H1 (cell line): Measurements from ENCODE around the gene CRYBG1. TPM values are rescaled to one million over a fixed set of nuclear protein-coding genes. Genes with fewer than 3 reads are reported as not detected.

ENCODE experiments used
- CTCF ChIA-PET: fragments of 300-600 bp; sonication (Branson Sonifier 250); formaldehyde crosslinking; loops from one replicate; lab custom pipeline; 2021; ENCODE audit not compliant: partially characterized antibody; lab: Charles Lee
- POLR2A ChIA-PET: fragments of 300-600 bp; sonication (Branson Sonifier 250); formaldehyde crosslinking; loops from one replicate; lab custom pipeline; 2021; ENCODE audit warnings: inconsistent platforms; ENCODE audit not compliant: partially characterized antibody; lab: Charles Lee
- DNase-seq, 2 experiments: peaks; one replicate each; pipeline versions ENCODE4 v3.0.0 to v3.0.0-alpha.2; 2010 to 2022; ENCODE audit warnings: low spot score in 2 of 2, low read depth in 1 of 2, mixed read lengths in 1 of 2
- FAIRE-seq: peaks from 2 replicates; lab custom pipeline; 2011; peaks lifted over from hg19 to GRCh38; lab: Jason Lieb, UNC
- H2AFZ ChIP-seq: 2 replicates; pipeline ENCODE4 v1.8.1; 2012; ENCODE audit warnings: low read length, inconsistent platforms
- H2AK5ac ChIP-seq: 2 replicates; pipeline ENCODE4 v1.6.1; 2013; ENCODE audit warnings: low read depth, low read length
- H2BK120ac ChIP-seq: replicated peaks from 2 replicates; pipeline ENCODE3; 2013; ENCODE audit warnings: low read depth, low read length, inconsistent platforms
- H2BK12ac ChIP-seq: 2 replicates; pipeline ENCODE4 v1.6.1; 2013; ENCODE audit warnings: low read depth, low read length
- H2BK15ac ChIP-seq: 2 replicates; pipeline ENCODE4 v1.6.1; 2013; ENCODE audit warnings: low read length
- H2BK20ac ChIP-seq: 2 replicates; pipeline ENCODE4 v1.6.1; 2013; ENCODE audit warnings: low read length
- H2BK5ac ChIP-seq: 2 replicates; pipeline ENCODE4 v1.6.1; 2013; ENCODE audit warnings: low read depth, low read length
- H3K14ac ChIP-seq: 2 replicates; pipeline ENCODE4 v1.6.1; 2013; ENCODE audit warnings: inconsistent platforms; ENCODE audit not compliant: insufficient read length
- H3K18ac ChIP-seq: 2 replicates; pipeline ENCODE4 v1.6.1; 2013; ENCODE audit warnings: low read length; ENCODE audit errors: extremely low read depth
- H3K23ac ChIP-seq: 2 replicates; pipeline ENCODE4 v1.6.1; 2013; ENCODE audit warnings: inconsistent platforms; ENCODE audit not compliant: insufficient read length
- H3K23me2 ChIP-seq: 2 replicates; pipeline ENCODE4 v1.6.1; 2013; ENCODE audit warnings: low read depth, low read length
- H3K27ac ChIP-seq: 2 replicates; pipeline ENCODE4 v1.6.1; 2011; ENCODE audit warnings: low read depth, low read length, inconsistent platforms
- H3K27me3 ChIP-seq, 4 experiments: replicated peaks in 1 of 4; 1 replicate in 1 of 4; 2 replicates in 3 of 4; pipeline versions ENCODE4 v1.6.1 to v1.8.1; 2011 to 2013; ENCODE audit warnings: low read length in 3 of 4, mild to moderate bottlenecking in 3 of 4, inconsistent platforms in 2 of 4, mixed read lengths in 2 of 4, moderate library complexity in 1 of 4; ENCODE audit not compliant: control insufficient read depth in 3 of 4, insufficient read depth in 3 of 4; ENCODE audit errors: extremely low read depth in 1 of 4
- H3K36me3 ChIP-seq, 4 experiments: 2 replicates each; pipeline versions ENCODE4 v1.6.1 to v1.8.1; 2011 to 2013; ENCODE audit warnings: mild to moderate bottlenecking in 4 of 4, low read length in 3 of 4, moderate library complexity in 2 of 4, control low read depth in 1 of 4, inconsistent platforms in 1 of 4; ENCODE audit not compliant: insufficient read depth in 4 of 4, control insufficient read depth in 2 of 4
- H3K4ac ChIP-seq: replicated peaks from 2 replicates; pipeline ENCODE3; 2013; ENCODE audit warnings: low read length, low read depth, mixed read lengths, inconsistent platforms; ENCODE audit not compliant: insufficient read length
- H3K4me1 ChIP-seq, 4 experiments: replicated peaks in 1 of 4; 1 replicate in 1 of 4; 2 replicates in 3 of 4; pipeline versions ENCODE4 v1.6.1 to v1.8.1; 2011 to 2013; ENCODE audit warnings: low read length in 3 of 4, inconsistent platforms in 2 of 4, mixed read lengths in 1 of 4; ENCODE audit not compliant: insufficient read depth in 4 of 4, control insufficient read depth in 3 of 4
- H3K4me2 ChIP-seq, 2 experiments: 2 replicates each; pipeline versions ENCODE4 v1.6.1 to v1.8.1; 2011 to 2013; ENCODE audit warnings: low read depth in 2 of 2, low read length in 2 of 2, control low read depth in 1 of 2, inconsistent platforms in 1 of 2, mild to moderate bottlenecking in 1 of 2; ENCODE audit not compliant: insufficient read depth in 1 of 2
- H3K4me3 ChIP-seq, 4 experiments: fragments of 200-600, 300-600 bp in 1 of 4; sonication (generic), shearing (Covaris generic), sonication (Bioruptor Twin) in 1 of 4; 2 replicates each; pipeline versions ENCODE4 v1.5.1 to v1.8.1; 2011 to 2016; ENCODE audit warnings: low read length in 4 of 4, low read depth in 3 of 4, control low read depth in 2 of 4, inconsistent platforms in 2 of 4, mild to moderate bottlenecking in 2 of 4, mixed read lengths in 1 of 4, moderate library complexity in 1 of 4; ENCODE audit not compliant: insufficient read depth in 2 of 4; ENCODE audit errors: extremely low read depth in 1 of 4
- H3K56ac ChIP-seq: replicated peaks from 2 replicates; pipeline ENCODE3; 2013; ENCODE audit warnings: low read depth, mild to moderate bottlenecking, mixed read lengths, low read length, inconsistent platforms; ENCODE audit not compliant: insufficient read length
- H3K79me1 ChIP-seq: 2 replicates; pipeline ENCODE4 v1.6.1; 2013; ENCODE audit warnings: low read depth, low read length, control low read depth
- H3K79me2 ChIP-seq, 2 experiments: 2 replicates each; pipeline versions ENCODE4 v1.6.1 to v1.8.1; 2012 to 2013; ENCODE audit warnings: low read length in 2 of 2, mild to moderate bottlenecking in 2 of 2, inconsistent platforms in 1 of 2; ENCODE audit not compliant: insufficient read depth in 2 of 2, control insufficient read depth in 1 of 2
- H3K9ac ChIP-seq, 4 experiments: replicated peaks in 1 of 4; 1 replicate in 1 of 4; 2 replicates in 3 of 4; pipeline versions ENCODE4 v1.6.1 to v1.8.1; 2011 to 2013; ENCODE audit warnings: low read depth in 3 of 4, low read length in 3 of 4, control low read depth in 2 of 4, mild to moderate bottlenecking in 2 of 4, moderate library complexity in 2 of 4, inconsistent platforms in 1 of 4; ENCODE audit errors: extremely low read depth in 1 of 4
- H3K9me3 ChIP-seq, 2 experiments: 2 replicates each; pipeline versions ENCODE4 v1.6.1 to v1.8.1; 2012 to 2013; ENCODE audit warnings: mild to moderate bottlenecking in 2 of 2, moderate library complexity in 2 of 2, control low read depth in 1 of 2, inconsistent platforms in 1 of 2, low read depth in 1 of 2, low read length in 1 of 2, mixed read lengths in 1 of 2; ENCODE audit not compliant: insufficient read depth in 2 of 2
- H4K20me1 ChIP-seq, 2 experiments: replicated peaks in 1 of 2; 2 replicates each; pipeline versions ENCODE3 to v1.8.1; 2011 to 2013; ENCODE audit warnings: inconsistent platforms in 2 of 2, low read length in 2 of 2, mild to moderate bottlenecking in 1 of 2; ENCODE audit not compliant: insufficient read depth in 2 of 2, control insufficient read depth in 1 of 2
- H4K5ac ChIP-seq: 2 replicates; pipeline ENCODE4 v1.6.1; 2013; ENCODE audit warnings: low read length, low read depth, mixed read lengths, inconsistent platforms; ENCODE audit not compliant: insufficient read length
- H4K8ac ChIP-seq: 2 replicates; pipeline ENCODE4 v1.8.0; 2013; ENCODE audit warnings: mild to moderate bottlenecking, moderate library complexity, low read length, inconsistent platforms; ENCODE audit not compliant: insufficient read depth; ENCODE audit errors: extremely low read depth
- H4K91ac ChIP-seq: replicated peaks from 2 replicates; pipeline ENCODE3; 2013; ENCODE audit warnings: low read length, mixed read lengths, inconsistent platforms; ENCODE audit not compliant: insufficient read length
- CHD1 ChIP-seq: IDR thresholded peaks from 2 replicates; pipeline ENCODE4 v1.6.1; 2012; ENCODE audit warnings: low read depth, low read length, improper control_type of control experiment
- CHD2 ChIP-seq: IDR thresholded peaks from 2 replicates; pipeline ENCODE4 v1.6.1; 2012; ENCODE audit warnings: low read length, improper control_type of control experiment
- CTBP2 ChIP-seq: IDR thresholded peaks from 2 replicates; pipeline ENCODE4 v1.7.0; 2011; ENCODE audit warnings: borderline replicate concordance, mild to moderate bottlenecking, moderate library complexity, mixed read lengths, low read length; ENCODE audit not compliant: insufficient read depth, insufficient read length
- MAFK ChIP-seq: IDR thresholded peaks from 2 replicates; pipeline ENCODE4 v1.6.1; 2012; ENCODE audit warnings: low read depth, mild to moderate bottlenecking, improper control_type of control experiment, low read length
- POLR2A ChIP-seq, 2 experiments: IDR thresholded peaks; 1 replicate in 1 of 2; 2 replicates in 1 of 2; pipeline ENCODE4 v1.6.1; 2011; ENCODE audit warnings: low read depth in 2 of 2, low read length in 2 of 2, mild to moderate bottlenecking in 2 of 2; ENCODE audit errors: control extremely low read depth in 1 of 2
- RNF2 ChIP-seq: fragments of 200-900, 300-1000 bp; sonication (generic); IDR thresholded peaks from 2 replicates; pipeline ENCODE4 v1.7.1; 2016; ENCODE audit warnings: borderline replicate concordance, low read depth, mild to moderate bottlenecking, antibody characterized with exemption, low read length; ENCODE audit not compliant: poor library complexity, severe bottlenecking; ENCODE audit errors: missing control alignments
- SIN3A ChIP-seq, 2 experiments: IDR thresholded peaks in 1 of 2; conservative IDR thresholded peaks in 1 of 2; 2 replicates each; pipeline ENCODE4 v1.6.1; 2011 to 2012; ENCODE audit warnings: low read length in 2 of 2, improper control_type of control experiment in 1 of 2, low read depth in 1 of 2, mild to moderate bottlenecking in 1 of 2
- SP4 ChIP-seq: IDR thresholded peaks from 2 replicates; pipeline ENCODE4 v1.6.1; 2012; ENCODE audit warnings: low read length, inconsistent platforms
- TAF7 ChIP-seq: optimal IDR thresholded peaks from 2 replicates; pipeline ENCODE3; 2011; ENCODE audit warnings: low read depth, mild to moderate bottlenecking, inconsistent platforms, low read length, moderate library complexity, borderline replicate concordance
- TEAD4 ChIP-seq: IDR thresholded peaks from 2 replicates; pipeline ENCODE4 v1.6.1; 2012; ENCODE audit warnings: low read depth, low read length, inconsistent platforms, mixed read lengths
- ZNF274 ChIP-seq: IDR thresholded peaks from 2 replicates; pipeline ENCODE4 v1.7.0; 2012; ENCODE audit warnings: low read length, borderline replicate concordance; ENCODE audit errors: extremely low read depth
- WGBS, 2 experiments: shearing (Covaris generic) in 1 of 2; methylation state at CpG; one replicate each; pipeline versions ENCODE4 v1.1.6 to v1.1.7; 2013 to 2015; ENCODE audit warnings: low lambda C conversion rate in 2 of 2, mixed read lengths in 2 of 2, inconsistent platforms in 1 of 2, low coverage in 1 of 2, missing lambda C conversion rate in 1 of 2; ENCODE audit not compliant: insufficient replicate concordance in 2 of 2, insufficient coverage in 1 of 2, insufficient read length in 1 of 2; ENCODE audit errors: extremely low coverage in 1 of 2, missing lambda C conversion rate in 1 of 2; 5-methylcytosine and 5-hydroxymethylcytosine counted together
- polyA plus RNA-seq, 7 experiments: library from polyadenylated mRNA; depleted of rRNA in 3 of 7; stranded (reverse) in 5 of 7; unstranded in 2 of 7; fragments of >200 nt in 5 of 7; fragments of 200-250 nt in 2 of 7; gene quantifications; 1 replicate in 5 of 7; 2 replicates in 1 of 7; 4 replicates in 1 of 7; pipeline versions ENCODE4 v1.2.1 to v1.2.3, GENCODE V29; 2011 to 2013; ENCODE audit warnings: missing spikeins in 2 of 7, mixed read lengths in 2 of 7
- total RNA-seq: library from RNA; stranded (reverse); fragmentation: NEBNext Ultra II Directional; extraction: Animal tissue kit (Norgen Biotek cat#: 25700); gene quantifications from 2 replicates; pipeline ENCODE4 v1.2.1, GENCODE V29; 2021
- TF ChIP-seq, protein P1 (sequence below): IDR thresholded peaks from 2 replicates; pipeline ENCODE4 v1.6.1; 2012; ENCODE audit warnings: low read length, inconsistent platforms

The CRYBG1 gene
- total and polyA plus RNA-seq, 2 of the 8 experiments (the other 6 are each of a cell fraction or from before 2014, with no cell fraction given), result 2.2 to 11.6 TPM

DNA sequence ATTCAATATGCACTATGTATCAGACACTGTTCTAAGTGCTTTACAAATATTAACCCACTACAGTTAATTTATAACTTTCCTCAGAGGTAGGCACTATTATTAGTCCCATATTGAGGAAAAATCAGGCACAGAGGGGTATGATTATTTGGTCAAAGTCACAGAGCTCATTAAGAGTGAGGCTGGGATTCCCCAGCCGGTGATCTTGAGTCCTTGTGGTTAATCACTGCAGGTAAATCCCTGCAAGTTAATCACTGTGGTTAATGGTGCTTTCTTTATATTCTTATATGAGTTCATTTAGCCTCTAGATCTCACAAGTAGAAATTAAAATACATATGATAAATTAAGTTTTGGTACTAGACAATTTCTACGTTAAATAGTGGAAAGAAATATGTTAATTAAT, 9.2 kb downstream of the CRYBG1 start:
- H3K4me1 ChIP-seq, result peaks cover 0 to 4% (median 0%) of the 10 kb centered on the region in 4 experiments; a peak in 2 of 7 replicates
- H3K18ac ChIP-seq, result no peak overlapping the region
- H3K79me1 ChIP-seq, result no peaks in the 10 kb centered on the region
- no peak overlapping the region for H3K4me3 ChIP-seq
- WGBS, 2 experiments, result 88% methylated on average over 2 of the region's 2 CpGs; no CpG with 5 or more reads in 1 of the 2 experiments
- no peak overlapping the region for H2BK15ac ChIP-seq
- no peaks in the 10 kb centered on the region for H3K36me3 ChIP-seq
- H2BK120ac ChIP-seq, result no peak overlapping the region
- no peak overlapping the region for H3K27ac ChIP-seq
- DNase-seq, result no peak
- no peaks in the 10 kb centered on the region for H3K23me2 ChIP-seq
- H3K9ac ChIP-seq, result no peak overlapping the region
- no peak overlapping the region for H2BK12ac ChIP-seq
- no peak overlapping the region for H4K91ac ChIP-seq
- no peak overlapping the region for H3K23ac ChIP-seq
- H2BK20ac ChIP-seq, result no peak overlapping the region
- H3K4me2 ChIP-seq, result no peak overlapping the region
- no peaks in the 10 kb centered on the region for H3K27me3 ChIP-seq
- H3K79me2 ChIP-seq, result no peaks in the 10 kb centered on the region
- no peaks in the 10 kb centered on the region for H3K9me3 ChIP-seq
- H4K20me1 ChIP-seq, result no peaks in the 10 kb centered on the region
- H3K56ac ChIP-seq, result no peak overlapping the region
- H2BK5ac ChIP-seq, result no peak overlapping the region
- H3K4ac ChIP-seq, result no peak overlapping the region
- FAIRE-seq, result no peak
- no peak overlapping the region for H3K14ac ChIP-seq
- no peak overlapping the region for H2AK5ac ChIP-seq
- POLR2A ChIA-PET, result interaction anchor here (1.7 kb wide), 1 partner anchor 10 kb away, joined by 5 read pairs; the partner anchor contains the start of gene CRYBG1
- H2AFZ ChIP-seq, result no peak overlapping the region
- CTCF ChIA-PET, result interaction anchor here (0.6 to 4.5 kb wide), 9 partner anchors 9 to 1232 kb away, joined by 3 to 24 read pairs (median 4); partner anchors contain the start of gene CRYBG1
- H4K5ac ChIP-seq, result no peak overlapping the region
- H4K8ac ChIP-seq, result no peak overlapping the region
- TF ChIP-seq MAFK (no peak), SIN3A (conservative IDR thresholded peaks at IDR 0.05 in 1 of 2, IDR thresholded peaks at IDR 0.05 in 1 of 2; ENCODE audit: low read depth in 1 of 2, low read length in 2 of 2) (no peak), POLR2A (IDR thresholded peaks at IDR 0.05; ENCODE audit: control extremely low read depth in 1 of 2, low read depth in 2 of 2, low read length in 2 of 2) (no peak), CHD1 (no peak), TAF7 (no peak), CTBP2 (no peak), SP4 (no peak), TEAD4 (no peak), ZNF274 (no peak), CHD2 (no peak), RNF2 (no peak)
- TF ChIP-seq, protein P1, sequence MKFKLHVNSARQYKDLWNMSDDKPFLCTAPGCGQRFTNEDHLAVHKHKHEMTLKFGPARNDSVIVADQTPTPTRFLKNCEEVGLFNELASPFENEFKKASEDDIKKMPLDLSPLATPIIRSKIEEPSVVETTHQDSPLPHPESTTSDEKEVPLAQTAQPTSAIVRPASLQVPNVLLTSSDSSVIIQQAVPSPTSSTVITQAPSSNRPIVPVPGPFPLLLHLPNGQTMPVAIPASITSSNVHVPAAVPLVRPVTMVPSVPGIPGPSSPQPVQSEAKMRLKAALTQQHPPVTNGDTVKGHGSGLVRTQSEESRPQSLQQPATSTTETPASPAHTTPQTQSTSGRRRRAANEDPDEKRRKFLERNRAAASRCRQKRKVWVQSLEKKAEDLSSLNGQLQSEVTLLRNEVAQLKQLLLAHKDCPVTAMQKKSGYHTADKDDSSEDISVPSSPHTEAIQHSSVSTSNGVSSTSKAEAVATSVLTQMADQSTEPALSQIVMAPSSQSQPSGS, result no peak
